GM19351 (cell line): Measurements from ENCODE around the gene SPRED1.
"Not testable (repeated sequence)": the region's sequence is repeated elsewhere in the genome, so short reads cannot be mapped to it uniquely, and the experiment has no call there.

Source experiments
- ATAC-seq: cut with Tn5 transposase; IDR thresholded peaks from one replicate; pipeline ENCODE4 v1.9.1; 2021; ENCODE audit warnings: mild to moderate bottlenecking, moderate library complexity; ENCODE audit not compliant: unreplicated experiment

Gene SPRED1

GRCh38 chr15:38229705-38230310 lies 22.8 kb upstream of the SPRED1 start:
- ATAC-seq, result no peak

- no peak for ATAC-seq
These were observed 21.2 kb upstream of the SPRED1 start for GRCh38 chr15:38231436-38231835.

- not testable (repeated sequence) for ATAC-seq
These were observed 15.6 kb upstream of the SPRED1 start for GRCh38 chr15:38237021-38237420.

GRCh38 chr15:38238311-38238710 lies 14.3 kb upstream of the SPRED1 start:
- ATAC-seq, result peak; percentile 83

- ATAC-seq, result peak; percentile 82
These were observed 10.6 kb upstream of the SPRED1 start for GRCh38 chr15:38242055-38242454.

GRCh38 chr15:38243278-38244055 lies 9.2 kb upstream of the SPRED1 start:
- no peak for ATAC-seq

- ATAC-seq, result no peak
These were observed 5.3 kb upstream of the SPRED1 start for GRCh38 chr15:38247336-38247735.

GRCh38 chr15:38253351-38253781 lies 730 bp downstream of the SPRED1 start:
- no peak for ATAC-seq

- no peak for ATAC-seq
These were observed 1.6 kb downstream of the SPRED1 start for GRCh38 chr15:38254051-38254883.

- ATAC-seq, result no peak
These were observed 3.1 kb downstream of the SPRED1 start for GRCh38 chr15:38255690-38256089.

GRCh38 chr15:38257676-38258075 lies 5.0 kb downstream of the SPRED1 start:
- ATAC-seq, result no peak

GRCh38 chr15:38259134-38259533 lies 6.5 kb downstream of the SPRED1 start:
- no peak for ATAC-seq

- no peak for ATAC-seq
These were observed 7.4 kb downstream of the SPRED1 start for GRCh38 chr15:38260077-38260476.

GRCh38 chr15:38263251-38263650 lies 10.6 kb downstream of the SPRED1 start:
- ATAC-seq, result no peak

GRCh38 chr15:38263996-38264395 lies 11.4 kb downstream of the SPRED1 start:
- ATAC-seq, result no peak

GRCh38 chr15:38266247-38266986 lies 13.8 kb downstream of the SPRED1 start:
- ATAC-seq, result no peak

GRCh38 chr15:38267421-38268022 lies 14.9 kb downstream of the SPRED1 start:
- ATAC-seq, result no peak

GRCh38 chr15:38271144-38271543 lies 18.5 kb downstream of the SPRED1 start:
- ATAC-seq, result no peak

GRCh38 chr15:38271895-38272294 lies 19.3 kb downstream of the SPRED1 start:
- ATAC-seq, result no peak

- ATAC-seq, result not testable (repeated sequence)
These were observed 19.8 kb downstream of the SPRED1 start for GRCh38 chr15:38272431-38272830.
